T-cell (primary cell): ENCODE data around the gene HPCAL1. TPM values are rescaled to one million over a fixed set of nuclear protein-coding genes. Genes with fewer than 3 reads are reported as not detected.

ENCODE experiments used
- ATAC-seq, 4 experiments: fragments of 200-7000 bp in 3 of 4; fragments of 150-1000 bp in 1 of 4; cut with Tn5 transposase; replicated peaks in 1 of 4; 1 replicate in 3 of 4; 2 replicates in 1 of 4; pipeline ENCODE4 v1.10.0; 2021; ENCODE audit warnings: moderate library complexity in 3 of 4, mild to moderate bottlenecking in 2 of 4, moderate number of reproducible peaks in 1 of 4
- CTCF ChIA-PET, 2 donors: fragments of 300-600 bp; sonication (Branson Sonifier 250); formaldehyde crosslinking; loops; one replicate each; lab custom pipeline; 2022; ENCODE audit warnings: antibody characterized with exemption in 2 of 2; lab: Charles Lee
- POLR2A ChIA-PET, 2 donors: fragments of 300-600 bp; sonication (Branson Sonifier 250); formaldehyde crosslinking; loops; one replicate each; lab custom pipeline; 2022; ENCODE audit warnings: antibody characterized with exemption in 2 of 2; lab: Charles Lee
- DNase-seq, 35 experiments: peaks; one replicate each; pipeline versions ENCODE4 v3.0.0 to v3.0.0-alpha.2; 2013 to 2023
- H3K27ac ChIP-seq: one replicate; pipeline ENCODE4 v1.5.1; 2013; ENCODE audit warnings: low read length
- H3K27me3 ChIP-seq, 2 experiments: replicated peaks in 1 of 2; 1 replicate in 1 of 2; 2 replicates in 1 of 2; pipeline versions ENCODE4 v1.6.1 to v1.7.0; 2013; ENCODE audit warnings: low read length in 1 of 2, mixed read lengths in 1 of 2; ENCODE audit not compliant: control insufficient read depth in 2 of 2, insufficient read depth in 2 of 2; ENCODE audit errors: extremely low read depth in 1 of 2
- H3K36me3 ChIP-seq, 2 donors: 1 replicate in 1 of 2; 2 replicates in 1 of 2; pipeline versions ENCODE4 v1.6.1 to v1.7.0; 2013; ENCODE audit warnings: low read length in 1 of 2; ENCODE audit not compliant: control insufficient read depth in 2 of 2, insufficient read depth in 1 of 2; ENCODE audit errors: extremely low read depth in 1 of 2
- H3K4me1 ChIP-seq, 2 experiments: 1 replicate in 1 of 2; 2 replicates in 1 of 2; pipeline versions ENCODE4 v1.6.1 to v1.7.0; 2013; ENCODE audit warnings: low read length in 2 of 2, mixed read lengths in 1 of 2; ENCODE audit not compliant: insufficient read depth in 2 of 2, control insufficient read depth in 1 of 2; ENCODE audit errors: extremely low read depth in 1 of 2
- H3K4me3 ChIP-seq, 2 donors: 1 replicate in 1 of 2; 2 replicates in 1 of 2; pipeline versions ENCODE4 v1.5.1 to v1.7.0; 2013; ENCODE audit warnings: mild to moderate bottlenecking in 2 of 2, low read length in 1 of 2, moderate library complexity in 1 of 2; ENCODE audit not compliant: control insufficient read depth in 1 of 2; ENCODE audit errors: extremely low read depth in 1 of 2
- H3K9me3 ChIP-seq: 2 replicates; pipeline ENCODE4 v1.7.0; 2013
- H3K27ac Mint-ChIP-seq, 2 donors: one replicate each; pipeline ENCODE4 v1.8.0; 2020 to 2021; ENCODE audit warnings: mild to moderate bottlenecking in 2 of 2, mixed read lengths in 2 of 2
- H3K27me3 Mint-ChIP-seq, 2 donors: one replicate each; pipeline ENCODE4 v1.8.0; 2021 to 2022; ENCODE audit warnings: mixed read lengths in 2 of 2
- H3K36me3 Mint-ChIP-seq: one replicate; pipeline ENCODE4 v1.8.0; 2021; ENCODE audit warnings: mixed read lengths
- H3K4me1 Mint-ChIP-seq, 3 donors: one replicate each; pipeline ENCODE4 v1.8.0; 2020 to 2022; ENCODE audit warnings: mixed read lengths in 3 of 3, mild to moderate bottlenecking in 1 of 3
- H3K4me3 Mint-ChIP-seq, 3 donors: one replicate each; pipeline ENCODE4 v1.8.0; 2020 to 2022; ENCODE audit warnings: mild to moderate bottlenecking in 3 of 3, mixed read lengths in 3 of 3, moderate library complexity in 3 of 3
- H3K9me3 Mint-ChIP-seq, 3 donors: one replicate each; pipeline ENCODE4 v1.8.0; 2020 to 2022; ENCODE audit warnings: mixed read lengths in 3 of 3
- WGBS: methylation state at CpG from one replicate; pipeline ENCODE4 v1.1.5; 2013; ENCODE audit warnings: missing lambda C conversion rate; ENCODE audit not compliant: insufficient coverage; 5-methylcytosine and 5-hydroxymethylcytosine counted together
- total RNA-seq, 35 experiments: library from RNA in 6 of 35; stranded (reverse) in 6 of 35; fragments of 120-200 nt in 1 of 35; gene quantifications; one replicate each; pipeline versions ENCODE4 v1.2.1 to v1.2.4 and lab custom pipeline; 2013 to 2026

Gene HPCAL1
- total RNA-seq, 5 donors from 2014 or later (not counting 1 experiment from before 2014, with no cell fraction given): 39.5 to 87.3 (median 83.2) TPM

DNA sequence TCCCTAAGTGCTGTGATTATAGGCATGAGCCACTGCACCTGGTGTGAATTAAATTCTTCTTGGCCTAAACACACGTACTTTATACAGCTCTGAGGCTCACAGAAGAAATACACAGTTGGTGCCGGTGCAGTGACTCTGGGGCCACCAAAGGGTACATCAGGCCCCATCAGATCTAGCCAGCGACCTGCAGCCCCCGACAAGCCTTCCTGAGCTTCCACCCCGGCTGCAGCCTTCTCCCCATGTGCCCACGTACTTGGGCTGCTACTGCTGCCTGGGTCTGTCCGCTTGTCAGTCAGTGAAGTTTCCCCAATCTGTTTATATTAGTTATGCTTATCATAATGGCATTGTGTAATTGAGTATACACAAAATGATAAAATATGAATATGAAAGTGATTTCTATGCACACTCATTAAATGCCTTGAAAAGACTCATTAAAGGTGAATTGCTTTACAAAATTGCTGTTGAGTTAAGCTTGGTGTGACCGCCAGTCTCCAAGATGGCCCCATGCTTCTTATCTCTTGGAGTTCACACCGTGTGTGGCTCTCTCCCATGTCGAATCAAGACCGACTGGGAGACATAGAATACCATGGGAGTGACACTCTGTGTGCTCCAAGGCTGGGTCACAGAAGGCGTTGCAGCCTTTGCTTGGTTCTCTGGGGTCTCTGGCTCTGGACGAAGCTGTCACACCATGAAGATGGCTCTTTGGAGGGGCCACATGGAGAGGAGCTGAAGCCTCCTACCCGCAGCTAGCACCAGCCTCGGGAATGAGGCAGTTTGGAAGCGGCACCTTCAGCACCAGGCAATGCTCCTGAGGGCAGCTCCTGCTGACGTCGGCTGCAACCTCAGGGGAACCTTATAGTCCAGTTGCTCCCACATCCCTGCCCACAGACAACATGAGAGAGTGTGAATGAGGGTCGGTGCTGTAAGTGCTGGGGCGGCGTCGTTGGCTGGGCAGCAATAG, 29.2 kb upstream of the HPCAL1 start:
- DNase-seq (no peak), ATAC-seq (no peak)
- Mint-ChIP-seq H3K27ac (no peak overlapping the region), H3K4me1 (peaks cover 16% of the 10 kb centered on the region in 3 donors), H3K4me3 (no peak overlapping the region), H3K9me3 (no peaks in the 10 kb centered on the region), H3K36me3 (no peaks in the 10 kb centered on the region), H3K27me3 (no peaks in the 10 kb centered on the region)
- Histone ChIP-seq H3K4me1 (peaks cover 2 to 20% of the 10 kb centered on the region in 2 experiments), H3K9me3 (no peaks in the 10 kb centered on the region), H3K36me3 (no peaks in the 10 kb centered on the region), H3K27ac (no peak overlapping the region), H3K4me3 (no peak overlapping the region), H3K27me3 (peaks cover 0 to 10% of the 10 kb centered on the region in 2 experiments)
- CTCF ChIA-PET: interaction anchor here in 1 of 2 donors (1.0 kb wide), 1 partner anchor 136 kb away, joined by 3 read pairs; no protein-coding TSS in a partner anchor
- POLR2A ChIA-PET: no interaction called here
- 87% methylated on average over 17 of the region's 22 CpGs for WGBS

DNA sequence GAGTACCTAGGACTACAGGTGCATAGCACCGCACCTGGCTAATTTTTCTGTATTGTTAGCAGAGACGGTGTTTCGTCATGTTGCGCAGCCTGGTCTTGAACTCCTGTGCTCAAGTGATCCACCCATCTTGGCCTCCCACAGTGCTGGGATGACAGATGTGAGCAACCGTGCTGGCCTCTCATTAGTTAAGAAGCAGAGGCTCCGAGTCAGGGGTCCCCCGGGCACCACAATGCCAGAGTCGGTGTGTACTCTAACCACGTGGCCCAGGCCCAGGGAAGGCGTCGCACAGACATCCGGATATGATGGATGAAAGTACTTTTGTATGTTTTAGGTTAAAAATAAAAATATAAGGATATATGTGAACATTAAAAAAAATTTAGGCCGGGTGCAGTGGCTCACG, 28.3 kb upstream of the HPCAL1 start:
- 95% methylated on average over 13 of the region's 14 CpGs for WGBS
- DNase-seq (no peak), ATAC-seq (no peak)
- H3K4me1 Mint-ChIP-seq: peaks cover 19 to 25% (median 23%) of the 10 kb centered on the region in 3 donors
- Histone ChIP-seq H3K36me3 (no peaks in the 10 kb centered on the region), H3K4me1 (peaks cover 2 to 23% of the 10 kb centered on the region in 2 experiments), H3K27me3 (peaks cover 0 to 10% of the 10 kb centered on the region in 2 experiments), H3K9me3 (no peaks in the 10 kb centered on the region), H3K27ac (no peak overlapping the region), H3K4me3 (no peak overlapping the region)
- H3K9me3 Mint-ChIP-seq: no peaks in the 10 kb centered on the region
- ChIA-PET POLR2A (no interaction called here), CTCF (no interaction called here)
- H3K36me3 Mint-ChIP-seq: no peaks in the 10 kb centered on the region
- no peak overlapping the region for H3K4me3 Mint-ChIP-seq
- no peak overlapping the region for H3K27ac Mint-ChIP-seq
- no peaks in the 10 kb centered on the region for H3K27me3 Mint-ChIP-seq

DNA sequence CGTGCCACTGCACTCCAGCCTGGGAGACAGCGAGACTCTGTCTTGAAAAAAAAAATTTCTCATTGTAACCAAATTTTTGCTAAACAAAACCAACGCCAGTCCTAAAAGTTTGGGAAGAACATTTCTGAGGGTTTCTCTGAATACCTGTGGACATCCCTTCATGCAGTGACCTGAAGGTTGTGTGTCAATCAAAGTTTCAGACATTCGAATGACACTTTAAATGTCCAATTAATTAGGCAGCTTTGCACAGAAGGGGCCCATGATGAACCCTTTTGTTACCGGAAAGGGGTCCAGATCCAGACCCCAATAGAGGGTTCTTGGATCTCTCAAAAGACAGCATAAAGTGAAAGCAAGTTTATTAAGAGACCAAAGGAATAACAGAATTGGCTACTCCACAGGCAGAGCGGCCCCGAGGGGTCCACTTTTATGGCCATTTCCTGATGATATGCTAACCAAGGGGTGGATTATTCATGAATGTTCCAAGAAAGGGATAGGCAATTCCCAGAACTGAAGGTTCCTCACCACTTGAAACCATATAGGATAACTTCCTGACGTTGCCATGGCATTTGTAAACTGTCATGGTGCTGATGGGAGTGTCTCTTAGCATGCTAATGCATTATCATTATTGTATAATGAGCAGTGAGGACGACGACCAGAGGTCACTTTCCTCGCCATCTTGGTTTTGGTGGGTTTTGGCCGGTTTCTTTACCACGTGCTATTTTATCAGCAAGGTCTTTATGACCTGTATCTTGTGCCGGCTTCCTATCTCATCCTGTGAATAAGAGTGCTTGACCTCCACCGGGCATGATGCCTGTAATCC, 27.5 kb upstream of the HPCAL1 start:
- Mint-ChIP-seq H3K27me3 (no peaks in the 10 kb centered on the region), H3K4me3 (no peak overlapping the region), H3K36me3 (no peaks in the 10 kb centered on the region), H3K9me3 (no peaks in the 10 kb centered on the region), H3K27ac (no peak overlapping the region), H3K4me1 (peaks cover 19 to 25% (median 23%) of the 10 kb centered on the region in 3 donors)
- H3K27me3 ChIP-seq: peaks cover 0 to 10% of the 10 kb centered on the region in 2 experiments
- WGBS: 88% methylated on average over 8 of the region's 15 CpGs
- ATAC-seq (no peak), DNase-seq (no peak)
- no peak overlapping the region for H3K27ac ChIP-seq
- ChIA-PET CTCF (no interaction called here), POLR2A (no interaction called here)
- H3K4me1 ChIP-seq: peaks cover 2 to 22% of the 10 kb centered on the region in 2 experiments
- no peaks in the 10 kb centered on the region for H3K9me3 ChIP-seq
- H3K4me3 ChIP-seq: no peak overlapping the region
- H3K36me3 ChIP-seq: no peaks in the 10 kb centered on the region

DNA sequence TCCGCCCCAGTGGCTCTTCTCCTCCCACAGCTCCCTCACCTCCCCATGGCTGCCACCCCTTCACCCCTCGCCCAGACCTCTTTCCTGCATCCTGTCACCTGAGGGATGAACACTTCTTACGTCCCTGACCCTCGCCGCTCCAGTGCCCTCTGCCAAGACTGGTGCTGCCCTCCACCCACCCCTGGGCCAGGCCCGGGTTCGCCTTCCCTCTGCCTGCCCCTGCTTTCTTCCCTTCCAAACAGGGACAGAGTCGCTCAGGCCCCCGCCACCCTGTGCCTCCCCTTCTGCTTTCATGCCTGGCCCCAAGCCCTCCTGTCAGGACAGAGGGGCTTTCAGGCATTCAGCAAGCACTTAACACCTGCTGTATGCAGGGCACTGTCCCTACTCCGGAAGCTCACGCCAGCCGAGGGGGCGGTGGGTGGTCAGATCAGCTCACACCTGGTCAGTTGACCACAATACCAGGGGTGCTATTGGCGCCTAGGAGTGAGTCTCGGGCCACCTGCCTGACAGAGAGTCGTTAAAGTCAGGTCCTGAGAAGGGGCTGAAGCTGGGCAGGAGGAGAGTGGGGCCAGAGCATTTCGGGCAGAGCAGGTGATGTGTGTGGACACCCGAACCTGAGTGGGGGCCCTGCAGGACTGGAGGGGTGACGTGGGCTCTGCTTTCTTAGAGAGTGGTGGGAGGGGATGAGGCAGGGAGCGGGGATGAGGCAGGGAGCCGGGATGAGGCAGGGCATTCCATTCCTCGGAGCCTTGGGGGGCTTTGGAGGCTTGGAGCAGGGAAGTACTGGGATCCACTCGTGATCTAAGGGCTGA, 26.0 kb upstream of the HPCAL1 start:
- H3K27ac Mint-ChIP-seq: no peak overlapping the region

DNA sequence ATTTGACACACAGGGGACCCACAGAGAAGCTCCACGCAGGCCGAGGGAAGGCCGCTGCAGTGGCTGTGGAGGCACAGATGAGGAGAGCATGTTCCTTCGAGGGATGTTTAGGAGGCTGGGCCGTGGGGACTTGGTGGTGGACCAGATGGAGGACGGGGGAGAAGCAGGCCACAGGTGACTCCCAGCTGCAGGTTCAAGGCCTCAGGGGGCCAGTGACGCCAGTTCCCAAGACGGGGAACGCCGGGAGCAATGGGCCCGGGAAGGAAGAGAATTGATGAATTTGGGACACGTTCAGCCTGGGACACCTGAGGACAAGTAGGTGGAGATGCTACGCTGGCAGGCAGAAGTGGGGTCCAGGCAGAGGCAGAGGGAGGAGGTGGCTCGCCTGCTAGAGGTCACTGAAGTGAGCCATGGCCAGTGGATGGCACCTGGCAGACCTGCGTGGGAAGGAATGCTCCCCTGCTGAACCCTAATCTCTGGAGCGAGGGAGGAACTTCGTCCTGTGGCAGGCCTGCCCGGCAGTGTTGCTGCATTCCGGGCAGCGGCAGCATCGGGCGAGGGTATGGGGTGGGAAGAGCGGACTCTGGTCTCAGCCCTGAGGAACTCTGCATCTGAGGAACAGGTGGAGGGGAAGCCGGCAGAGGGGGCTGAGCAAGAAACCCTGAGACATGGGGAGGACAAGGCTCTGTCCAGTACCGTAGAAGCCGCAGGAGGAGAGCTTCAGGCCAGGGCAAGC, 25.2 kb upstream of the HPCAL1 start:
- Histone ChIP-seq H3K4me1 (peaks cover 0 to 14% of the 10 kb centered on the region in 2 experiments), H3K36me3 (no peaks in the 10 kb centered on the region), H3K9me3 (no peaks in the 10 kb centered on the region), H3K4me3 (no peak overlapping the region), H3K27ac (no peak overlapping the region), H3K27me3 (peaks cover 0 to 10% of the 10 kb centered on the region in 2 experiments)
- WGBS: 95% methylated on average over 23 of the region's 26 CpGs
- Mint-ChIP-seq H3K4me3 (no peak overlapping the region), H3K4me1 (peaks cover 13 to 19% (median 18%) of the 10 kb centered on the region in 3 donors), H3K27ac (no peak overlapping the region), H3K27me3 (no peaks in the 10 kb centered on the region), H3K36me3 (no peaks in the 10 kb centered on the region), H3K9me3 (no peaks in the 10 kb centered on the region)
- DNase-seq: no peak
- POLR2A ChIA-PET: interaction anchor here in 1 of 2 donors (0.6 kb wide), 1 partner anchor 854 kb away, joined by 3 read pairs; the partner anchor contains the start of gene ITGB1BP1
- ATAC-seq: no peak
- CTCF ChIA-PET: no interaction called here

More for the DNA sequence above, 26.0 kb upstream of the HPCAL1 start:
- ChIA-PET CTCF (interaction anchor here in 1 of 2 donors (0.5 kb wide), 1 partner anchor 24 kb away, joined by 3 read pairs; no protein-coding TSS in a partner anchor), POLR2A (interaction anchor here in 1 of 2 donors (0.6 kb wide), 1 partner anchor 854 kb away, joined by 3 read pairs; the partner anchor contains the start of gene ITGB1BP1)
- Histone ChIP-seq H3K9me3 (no peaks in the 10 kb centered on the region), H3K27me3 (peaks cover 0 to 10% of the 10 kb centered on the region in 2 experiments), H3K36me3 (no peaks in the 10 kb centered on the region), H3K27ac (no peak overlapping the region), H3K4me3 (no peak overlapping the region), H3K4me1 (peaks cover 0 to 14% of the 10 kb centered on the region in 2 experiments)
- H3K4me1 Mint-ChIP-seq: peaks cover 13 to 19% (median 18%) of the 10 kb centered on the region in 3 donors
- H3K36me3 Mint-ChIP-seq: no peaks in the 10 kb centered on the region
- WGBS: 81% methylated on average over 23 of the region's 23 CpGs
- ATAC-seq (no peak), DNase-seq (no peak)
- H3K4me3 Mint-ChIP-seq: no peak overlapping the region
- no peaks in the 10 kb centered on the region for H3K27me3 Mint-ChIP-seq
- no peaks in the 10 kb centered on the region for H3K9me3 Mint-ChIP-seq
